MM.1S (cell line): ENCODE data around the gene PNN.

Experiments
- DNase-seq: peaks from one replicate; pipeline ENCODE4 v3.0.0-alpha.2; 2015
- H2AFZ ChIP-seq: fragments of 300-600 bp; sonication (generic); 2 replicates; pipeline ENCODE4 v1.6.0; 2016; ENCODE audit warnings: antibody characterized with exemption, low read length
- H3F3A ChIP-seq: fragments of 300-600 bp; sonication (generic); 2 replicates; pipeline ENCODE4 v1.6.1; 2016; ENCODE audit warnings: mild to moderate bottlenecking, antibody characterized with exemption, low read length, moderate library complexity, mixed read lengths; ENCODE audit not compliant: insufficient read depth
- H3K27ac ChIP-seq: fragments of 300-600 bp; sonication (generic); 2 replicates; pipeline ENCODE4 v1.5.1; 2016; ENCODE audit warnings: mild to moderate bottlenecking, low read length
- H3K27me3 ChIP-seq: fragments of 300-600 bp; sonication (generic); replicated peaks from 2 replicates; pipeline ENCODE4 v1.6.0; 2016; ENCODE audit warnings: low read length; ENCODE audit not compliant: insufficient read depth
- H3K36me3 ChIP-seq: fragments of 300-600 bp; sonication (generic); replicated peaks from 2 replicates; pipeline ENCODE4 v1.6.1; 2016; ENCODE audit warnings: mild to moderate bottlenecking, low read length, mixed read lengths; ENCODE audit not compliant: insufficient read depth
- H3K4me1 ChIP-seq: fragments of 300-600 bp; sonication (generic); 2 replicates; pipeline ENCODE4 v1.6.1; 2016; ENCODE audit warnings: low read length, mixed read lengths
- H3K4me2 ChIP-seq: fragments of 300-600 bp; sonication (generic); 2 replicates; pipeline ENCODE4 v1.6.0; 2016; ENCODE audit warnings: low read depth, low read length
- H3K4me3 ChIP-seq: fragments of 300-600 bp; sonication (generic); 2 replicates; pipeline ENCODE4 v1.5.1; 2016; ENCODE audit warnings: low read length, mixed read lengths
- H3K79me2 ChIP-seq: fragments of 300-600 bp; sonication (generic); 2 replicates; pipeline ENCODE4 v1.6.1; 2016; ENCODE audit warnings: mixed run types, low read length, mixed read lengths
- H3K9ac ChIP-seq: fragments of 300-600 bp; sonication (generic); 2 replicates; pipeline ENCODE4 v1.6.1; 2016; ENCODE audit warnings: low read length, mixed read lengths
- H3K9me2 ChIP-seq: fragments of 300-600 bp; sonication (generic); replicated peaks from 2 replicates; pipeline ENCODE4 v1.6.1; 2016; ENCODE audit warnings: mild to moderate bottlenecking, low read length, mixed read lengths; ENCODE audit not compliant: insufficient read depth
- H3K9me3 ChIP-seq: fragments of 300-600 bp; sonication (generic); replicated peaks from 2 replicates; pipeline ENCODE4 v1.6.1; 2016; ENCODE audit warnings: mild to moderate bottlenecking, low read length, mixed read lengths; ENCODE audit not compliant: insufficient read depth
- H4K20me1 ChIP-seq: fragments of 300-600 bp; sonication (generic); 2 replicates; pipeline ENCODE4 v1.6.1; 2016; ENCODE audit warnings: mild to moderate bottlenecking, low read length, moderate library complexity, mixed read lengths; ENCODE audit not compliant: insufficient read depth
- CTCF ChIP-seq: fragments of 300-600 bp; sonication (generic); IDR thresholded peaks from 2 replicates; pipeline ENCODE4 v1.5.1; 2016; ENCODE audit warnings: antibody characterized with exemption, low read length, mixed read lengths
- EZH2 ChIP-seq: fragments of 300-600 bp; sonication (generic); optimal IDR thresholded peaks from 2 replicates; pipeline ENCODE3; 2017; ENCODE audit warnings: low read depth, mild to moderate bottlenecking, antibody characterized with exemption, low read length, mixed read lengths
- EZH2phosphoT487 ChIP-seq: fragments of 300-600 bp; sonication (generic); IDR thresholded peaks from 2 replicates; pipeline ENCODE4 v1.6.1; 2018; ENCODE audit warnings: antibody characterized with exemption, low read length

Gene PNN

DNA sequence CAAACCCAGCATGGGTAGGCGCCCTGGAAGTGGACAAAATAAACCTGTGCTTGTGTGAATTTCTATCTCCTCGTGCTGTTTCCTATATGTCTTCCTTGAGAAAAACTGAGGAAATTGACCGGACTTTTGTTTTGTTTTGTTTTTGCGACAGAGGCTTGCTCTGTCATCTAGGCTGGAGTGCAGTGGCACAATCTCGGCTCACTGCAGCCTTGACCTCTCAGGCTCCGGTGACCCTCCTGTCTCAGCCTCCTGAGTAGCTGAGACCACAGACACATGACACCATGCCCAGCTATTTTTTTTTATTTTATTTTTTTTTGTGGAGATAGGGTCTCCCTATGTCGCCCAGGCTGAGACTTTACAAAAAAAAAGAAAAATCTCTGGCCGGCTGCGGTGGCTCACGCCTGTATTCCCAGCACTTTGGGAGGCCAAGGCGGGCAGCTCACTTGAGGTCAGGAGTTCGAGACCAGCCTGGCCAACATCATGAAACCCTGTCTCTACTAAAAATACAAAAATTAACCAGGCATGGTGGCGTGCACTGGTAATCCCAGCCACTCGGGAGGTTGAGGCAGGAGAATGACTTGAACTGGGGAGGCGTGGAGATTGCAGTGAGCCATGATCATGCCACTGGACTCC is 36.2 kb downstream of the PNN start:
- Histone ChIP-seq H3K9me2 (no peaks in the 10 kb centered on the region), H4K20me1 (no peaks in the 10 kb centered on the region), H3K9ac (no peak overlapping the region), H2AFZ (no peak overlapping the region), H3K4me3 (no peak overlapping the region), H3F3A (no peaks in the 10 kb centered on the region), H3K27ac (no peak overlapping the region), H3K9me3 (no peaks in the 10 kb centered on the region), H3K27me3 (no peaks in the 10 kb centered on the region), H3K36me3 (no peaks in the 10 kb centered on the region), H3K79me2 (no peaks in the 10 kb centered on the region), H3K4me1 (no peaks in the 10 kb centered on the region), H3K4me2 (no peak overlapping the region)
- no peak for TF ChIP-seq CTCF
- TF ChIP-seq EZH2phosphoT487, result no peak
- no peak for TF ChIP-seq EZH2
- DNase-seq, result no peak

DNA sequence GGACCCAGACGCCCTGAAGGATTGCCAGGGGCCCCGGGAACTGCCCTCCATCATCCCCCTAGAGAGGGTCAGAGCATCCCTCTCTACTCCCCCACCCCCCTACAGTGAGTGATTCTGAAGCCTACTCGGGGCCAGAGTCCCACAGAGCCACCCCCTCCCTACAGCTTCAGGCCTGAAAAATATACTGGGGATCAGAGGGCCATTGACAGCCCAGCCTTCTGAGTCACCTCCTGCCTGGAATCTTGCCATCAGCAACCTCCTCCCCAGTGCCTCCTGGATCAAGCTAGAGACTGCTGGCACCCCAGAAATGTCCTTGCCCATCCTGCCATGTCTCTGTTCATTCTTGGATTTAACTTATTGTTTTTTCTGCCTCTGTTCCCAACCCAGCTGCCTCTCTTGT is 37.0 kb downstream of the PNN start:
- Histone ChIP-seq H3K9ac (no peak overlapping the region), H4K20me1 (no peaks in the 10 kb centered on the region), H3K9me3 (no peaks in the 10 kb centered on the region), H3K4me2 (no peak overlapping the region), H3K4me3 (no peak overlapping the region), H3F3A (no peaks in the 10 kb centered on the region), H3K9me2 (no peaks in the 10 kb centered on the region), H3K79me2 (no peaks in the 10 kb centered on the region), H3K4me1 (no peaks in the 10 kb centered on the region), H3K27me3 (no peaks in the 10 kb centered on the region), H3K36me3 (no peaks in the 10 kb centered on the region), H3K27ac (no peak overlapping the region), H2AFZ (no peak overlapping the region)
- TF ChIP-seq EZH2phosphoT487 (no peak), CTCF (no peak), EZH2 (no peak)
- no peak for DNase-seq

DNA sequence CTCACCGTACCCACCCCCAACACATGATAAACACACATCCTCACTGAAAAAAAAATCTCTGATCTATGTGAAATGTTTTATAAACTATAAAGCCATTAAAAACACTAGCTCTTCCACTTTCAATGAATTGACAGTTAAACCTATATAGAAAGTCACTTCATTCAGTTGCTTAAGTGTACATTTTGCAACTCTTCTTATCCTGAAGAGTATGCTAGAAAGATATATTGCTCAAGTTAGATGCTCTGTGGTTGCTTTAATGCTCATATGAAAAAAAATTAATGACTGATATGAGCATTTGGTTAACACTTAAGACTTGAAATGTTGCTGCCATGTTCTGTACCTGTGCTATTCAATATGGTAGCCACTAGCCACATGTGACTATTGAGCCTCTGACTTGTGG is 37.6 kb downstream of the PNN start:
- no peak overlapping the region for H3K9ac ChIP-seq
- no peaks in the 10 kb centered on the region for H3K9me2 ChIP-seq
- H2AFZ ChIP-seq, result no peak overlapping the region
- H3K27me3 ChIP-seq, result no peaks in the 10 kb centered on the region
- TF ChIP-seq EZH2, result no peak
- TF ChIP-seq EZH2phosphoT487, result no peak
- TF ChIP-seq CTCF, result no peak
- H3K4me3 ChIP-seq, result no peak overlapping the region
- no peaks in the 10 kb centered on the region for H3K36me3 ChIP-seq
- H3K9me3 ChIP-seq, result no peaks in the 10 kb centered on the region
- no peaks in the 10 kb centered on the region for H4K20me1 ChIP-seq
- no peak overlapping the region for H3K4me2 ChIP-seq
- no peaks in the 10 kb centered on the region for H3F3A ChIP-seq
- no peaks in the 10 kb centered on the region for H3K79me2 ChIP-seq
- DNase-seq, result no peak
- H3K4me1 ChIP-seq, result no peaks in the 10 kb centered on the region
- H3K27ac ChIP-seq, result no peak overlapping the region
